GM12875 (cell line): ENCODE data around the gene RANBP6.

Source experiments
- H3K4me3 ChIP-seq: one replicate; pipeline ENCODE4 v1.5.1; 2011; ENCODE audit warnings: low read depth, low read length, control low read depth
- CTCF ChIP-seq: IDR thresholded peaks from 2 replicates; pipeline ENCODE4 v1.5.1; 2011; ENCODE audit warnings: low read depth, mild to moderate bottlenecking, control low read depth, inconsistent platforms, low read length, moderate library complexity, borderline replicate concordance; ENCODE audit not compliant: insufficient read depth

RANBP6 gene

GRCh38 chr9:6049798-6050197 lies 34.4 kb upstream of the RANBP6 start:
- no peak overlapping the region for H3K4me3 ChIP-seq
- peak; percentile 64 for TF ChIP-seq CTCF

- TF ChIP-seq CTCF: no peak
- H3K4me3 ChIP-seq: no peak overlapping the region
Measured at GRCh38 chr9:6048039-6048438, 32.6 kb upstream of the RANBP6 start.

GRCh38 chr9:6047020-6047419 lies 31.6 kb upstream of the RANBP6 start:
- H3K4me3 ChIP-seq: no peak overlapping the region
- TF ChIP-seq CTCF: no peak

GRCh38 chr9:6045364-6045763 lies 29.9 kb upstream of the RANBP6 start:
- H3K4me3 ChIP-seq: no peak overlapping the region
- no peak for TF ChIP-seq CTCF

- no peak for TF ChIP-seq CTCF
- no peak overlapping the region for H3K4me3 ChIP-seq
Measured at GRCh38 chr9:6040077-6040476, 24.7 kb upstream of the RANBP6 start.

- no peak overlapping the region for H3K4me3 ChIP-seq
- no peak for TF ChIP-seq CTCF
Measured at GRCh38 chr9:6036391-6036790, 21.0 kb upstream of the RANBP6 start.

GRCh38 chr9:6034954-6035353 lies 19.5 kb upstream of the RANBP6 start:
- no peak for TF ChIP-seq CTCF
- no peak overlapping the region for H3K4me3 ChIP-seq
